Choroid plexus epithelial cell (primary cell): ENCODE results near the gene RPL10A.

ENCODE experiments used
- DNase-seq: peaks from one replicate; pipeline ENCODE4 v3.0.0-alpha.2; 2010; ENCODE audit warnings: low read depth
- H3K4me3 ChIP-seq: 2 replicates; pipeline ENCODE4 v1.5.1; 2011; ENCODE audit warnings: low read depth, mild to moderate bottlenecking, control low read depth, low read length, moderate library complexity
- CTCF ChIP-seq: conservative IDR thresholded peaks from 2 replicates; pipeline ENCODE4 v1.5.1; 2011; ENCODE audit warnings: low read depth, mild to moderate bottlenecking, control low read depth, inconsistent platforms, low read length, moderate library complexity

RPL10A gene

GRCh38 chr6:35492258-35492973 is 24.2 kb downstream of the RPL10A start:
- TF ChIP-seq CTCF, result no peak
- no peak for DNase-seq
- H3K4me3 ChIP-seq, result no peak overlapping the region

- no peak overlapping the region for H3K4me3 ChIP-seq
- no peak for TF ChIP-seq CTCF
- no peak for DNase-seq
These were observed 24.7 kb downstream of the RPL10A start for GRCh38 chr6:35492974-35493284.

GRCh38 chr6:35493307-35493983 is 25.2 kb downstream of the RPL10A start:
- no peak for TF ChIP-seq CTCF
- H3K4me3 ChIP-seq, result no peak overlapping the region
- no peak for DNase-seq

- DNase-seq, result no peak
- no peak overlapping the region for H3K4me3 ChIP-seq
- TF ChIP-seq CTCF, result no peak
These were observed 26.0 kb downstream of the RPL10A start for GRCh38 chr6:35494161-35494563.

- no peak for DNase-seq
- no peak for TF ChIP-seq CTCF
- peak overlapping the region; percentile 73 for H3K4me3 ChIP-seq
These were observed 27.2 kb downstream of the RPL10A start for GRCh38 chr6:35495258-35496035.

GRCh38 chr6:35496036-35496840 is 28.0 kb downstream of the RPL10A start:
- peak overlapping the region; percentile 73 for H3K4me3 ChIP-seq
- TF ChIP-seq CTCF, result no peak
- no peak for DNase-seq
